ENCODE measurements around the gene OSBPL10.
"Not testable (repeated sequence)": the region's sequence is repeated elsewhere in the genome, so short reads cannot be mapped to it uniquely, and the experiment has no call there.

Gene OSBPL10

GRCh38 chr3:31862666-31863279 lies 118.3 kb downstream of the OSBPL10 start:
- TF ChIP-seq CTCF (conservative IDR thresholded peaks at IDR 0.05; ENCODE audit: low read depth, low read length), result no peak
- H3K4me3 ChIP-seq (ENCODE audit: low read depth, low read length), result no peak overlapping the region
- DNase-seq (ENCODE audit: low read depth), result peak; percentile 15

- TF ChIP-seq CTCF (conservative IDR thresholded peaks at IDR 0.05; ENCODE audit: low read depth, low read length), result no peak
- no peak for DNase-seq (ENCODE audit: low read depth)
- no peak overlapping the region for H3K4me3 ChIP-seq (ENCODE audit: low read depth, low read length)
Measured at GRCh38 chr3:31861826-31862225, 119.2 kb downstream of the OSBPL10 start.

- not testable (repeated sequence) for DNase-seq (ENCODE audit: low read depth); H3K4me3 ChIP-seq (ENCODE audit: low read depth, low read length)
Measured at GRCh38 chr3:31860642-31861041, 120.4 kb downstream of the OSBPL10 start.

- no peak for DNase-seq (ENCODE audit: low read depth)
- H3K4me3 ChIP-seq (ENCODE audit: low read depth, low read length), result no peak overlapping the region
- TF ChIP-seq CTCF (conservative IDR thresholded peaks at IDR 0.05; ENCODE audit: low read depth, low read length), result no peak
Measured at GRCh38 chr3:31859245-31859644, 121.8 kb downstream of the OSBPL10 start.

GRCh38 chr3:31858439-31858838 lies 122.6 kb downstream of the OSBPL10 start:
- TF ChIP-seq CTCF (conservative IDR thresholded peaks at IDR 0.05; ENCODE audit: low read depth, low read length), result peak; percentile 4
- no peak for DNase-seq (ENCODE audit: low read depth)
- no peak overlapping the region for H3K4me3 ChIP-seq (ENCODE audit: low read depth, low read length)

GRCh38 chr3:31853580-31853979 lies 127.5 kb downstream of the OSBPL10 start:
- no peak for DNase-seq (ENCODE audit: low read depth)
- no peak for TF ChIP-seq CTCF (conservative IDR thresholded peaks at IDR 0.05; ENCODE audit: low read depth, low read length)

GRCh38 chr3:31851278-31851677 lies 129.8 kb downstream of the OSBPL10 start:
- DNase-seq (ENCODE audit: low read depth), result no peak
- H3K4me3 ChIP-seq (ENCODE audit: low read depth, low read length), result no peak overlapping the region
- TF ChIP-seq CTCF (conservative IDR thresholded peaks at IDR 0.05; ENCODE audit: low read depth, low read length), result no peak

More at GRCh38 chr3:31853580-31853979, 127.5 kb downstream of the OSBPL10 start:
- H3K4me3 ChIP-seq (ENCODE audit: low read depth, low read length), result no peak overlapping the region

All from choroid plexus epithelial cell (primary cell).